ENCODE results near the gene IFIH1. TPM values are rescaled to one million over a fixed set of nuclear protein-coding genes. Genes with fewer than 3 reads are reported as not detected.

IFIH1 gene
- total and polyA plus RNA-seq, 10 donors = 13.2 to 53.8 (median 37.8) TPM

- peaks cover 0 to 6% (median 0%) of the 10 kb centered on the region in 8 donors for H3K9me3 ChIP-seq
- intact Hi-C loops (cut with DNase I; ENCODE audit: low total_unique reads) = no loop called here
- H3K36me3 ChIP-seq = no peaks in the 10 kb centered on the region
- H3K4me1 ChIP-seq = no peaks in the 10 kb centered on the region
- no peaks in the 10 kb centered on the region for H3K27me3 ChIP-seq (replicated peaks in 1 of 7)
- TF ChIP-seq POLR2A (IDR thresholded peaks at IDR 0.05) (no peak), CTCF (IDR thresholded peaks at IDR 0.05 in 8 of 11, conservative IDR thresholded peaks at IDR 0.05 in 3 of 11) (no peak), POLR2AphosphoS5 (IDR thresholded peaks at IDR 0.05) (no peak)
- no peak for DNase-seq
- WGBS, 5 donors = 79 to 95% (median 89%) methylated on average over 3 of the region's 3 CpGs
- H3K27ac ChIP-seq = no peak overlapping the region
- no peak overlapping the region for H3K4me3 ChIP-seq
These were observed 65.0 kb downstream of the IFIH1 start for GRCh38 chr2:162253435-162253834.

GRCh38 chr2:162252153-162252552, 66.3 kb downstream of the IFIH1 start:
- H3K27me3 ChIP-seq (replicated peaks in 1 of 7) = no peaks in the 10 kb centered on the region
- no peaks in the 10 kb centered on the region for H3K36me3 ChIP-seq
- DNase-seq = no peak
- TF ChIP-seq POLR2AphosphoS5 (IDR thresholded peaks at IDR 0.05) (no peak), CTCF (IDR thresholded peaks at IDR 0.05 in 8 of 11, conservative IDR thresholded peaks at IDR 0.05 in 3 of 11) (no peak)
- H3K4me3 ChIP-seq = no peak overlapping the region
- 47 to 81% (median 75%) methylated on average over 2 of the region's 2 CpGs for WGBS, 5 donors
- intact Hi-C loops (cut with DNase I; ENCODE audit: low total_unique reads) = no loop called here
- H3K27ac ChIP-seq = no peak overlapping the region
- H3K4me1 ChIP-seq = no peaks in the 10 kb centered on the region
- peaks cover 0 to 6% (median 0%) of the 10 kb centered on the region in 8 donors for H3K9me3 ChIP-seq

DNA sequence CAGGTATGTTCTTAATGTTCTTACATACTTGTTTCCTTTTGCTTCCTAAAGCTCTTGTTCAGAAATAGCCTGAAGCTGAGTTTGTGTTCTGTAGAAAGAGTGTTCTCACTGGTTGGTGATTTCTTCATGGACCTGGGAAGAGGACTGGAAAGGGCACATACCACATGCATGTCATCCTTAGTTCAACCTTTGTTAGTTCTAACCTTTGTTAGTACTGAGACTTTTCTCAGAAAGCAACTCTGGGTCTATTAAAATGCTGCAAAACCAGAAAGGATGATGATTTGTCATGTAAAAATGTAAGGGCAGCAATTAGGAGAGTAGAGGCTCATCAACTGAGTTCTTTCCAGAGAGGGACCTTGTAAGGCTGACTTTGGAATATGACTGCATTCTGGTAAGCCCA, 72.7 kb downstream of the IFIH1 start:
- H3K27ac ChIP-seq = no peak overlapping the region
- DNase-seq = no peak
- peaks cover 0 to 6% (median 0%) of the 10 kb centered on the region in 8 donors for H3K9me3 ChIP-seq
- H3K27me3 ChIP-seq (replicated peaks in 1 of 7) = peaks cover 0 to 2% (median 0%) of the 10 kb centered on the region in 7 donors
- no peak overlapping the region for H3K4me3 ChIP-seq
- no peaks in the 10 kb centered on the region for H3K36me3 ChIP-seq
- intact Hi-C loops (cut with DNase I; ENCODE audit: low total_unique reads) = no loop called here
- TF ChIP-seq CTCF (IDR thresholded peaks at IDR 0.05 in 8 of 11, conservative IDR thresholded peaks at IDR 0.05 in 3 of 11) = no peak
- TF ChIP-seq POLR2AphosphoS5 (IDR thresholded peaks at IDR 0.05) = no peak
- no peak for TF ChIP-seq POLR2A (IDR thresholded peaks at IDR 0.05)
- H3K4me1 ChIP-seq = no peaks in the 10 kb centered on the region

GRCh38 chr2:162245061-162245460, 73.4 kb downstream of the IFIH1 start:
- WGBS, 5 donors = 71 to 89% (median 81%) methylated on average over 1 of the region's 1 CpG
- peaks cover 0 to 9% (median 0%) of the 10 kb centered on the region in 7 donors for H3K27me3 ChIP-seq (replicated peaks in 1 of 7)
- H3K27ac ChIP-seq = no peak overlapping the region

More at GRCh38 chr2:162245061-162245460, 73.4 kb downstream of the IFIH1 start:
- TF ChIP-seq CTCF (IDR thresholded peaks at IDR 0.05 in 8 of 11, conservative IDR thresholded peaks at IDR 0.05 in 3 of 11) = no peak
- no peak for TF ChIP-seq POLR2AphosphoS5 (IDR thresholded peaks at IDR 0.05)
- no peak for TF ChIP-seq POLR2A (IDR thresholded peaks at IDR 0.05)
- Histone ChIP-seq H3K9me3 (peaks cover 0 to 3% (median 0%) of the 10 kb centered on the region in 8 donors), H3K4me3 (no peak overlapping the region), H3K4me1 (no peaks in the 10 kb centered on the region), H3K36me3 (no peaks in the 10 kb centered on the region)
- no peak for DNase-seq
- intact Hi-C loops (cut with DNase I; ENCODE audit: low total_unique reads) = no loop called here
